Measurements from ENCODE around the gene ABCA2. TPM values are rescaled to one million over a fixed set of nuclear protein-coding genes. Genes with fewer than 3 reads are reported as not detected.

Gene ABCA2
- total and polyA plus RNA-seq, 12 donors: 2.9 to 150 (median 31.5) TPM

- intact Hi-C loops (cut with DNase I): loop anchor here (5.0 kb wide), 2 partner anchors 88 to 243 kb away; partner anchors contain the start of gene FBXW5 (in 1 of the 2)
- H3K4me1 ChIP-seq (replicated peaks in 1 of 2): peaks cover 9 to 37% of the 10 kb centered on the region in 2 donors
- DNase-seq: no peak
- H3K4me3 ChIP-seq: no peak overlapping the region
- 47 to 78% (median 70%) methylated on average over 7 to 15 of the region's 15 CpGs for WGBS, 4 donors
- no peak overlapping the region for H3K27ac ChIP-seq
- H3K9me3 ChIP-seq (replicated peaks in 1 of 3): no peaks in the 10 kb centered on the region
- no peaks in the 10 kb centered on the region for H3K27me3 ChIP-seq
- no peaks in the 10 kb centered on the region for H3K36me3 ChIP-seq (replicated peaks in 1 of 2)
- no peak for TF ChIP-seq CTCF (IDR thresholded peaks at IDR 0.05)
- TF ChIP-seq POLR2A (IDR thresholded peaks at IDR 0.05): no peak
These were observed 2.0 kb upstream of the ABCA2 start for GRCh38 chr9:137030006-137030405.

GRCh38 chr9:137029058-137029936 is 1.3 kb upstream of the ABCA2 start:
- Histone ChIP-seq H3K27me3 (no peaks in the 10 kb centered on the region), H3K4me3 (peak overlapping the region in 1 of 4 donors; percentile 74), H3K4me1 (replicated peaks in 1 of 2) (peaks cover 9 to 30% of the 10 kb centered on the region in 2 donors), H3K27ac (no peak overlapping the region), H3K9me3 (replicated peaks in 1 of 3) (no peaks in the 10 kb centered on the region), H3K36me3 (replicated peaks in 1 of 2) (no peaks in the 10 kb centered on the region)
- intact Hi-C loops (cut with DNase I): loop anchor here in 1 of 2 donors (5.0 kb wide), 1 partner anchor 77 kb away; the partner anchor contains the start of gene LCN12
- peak; percentile 66 to 89 (median 77) for DNase-seq
- TF ChIP-seq CTCF (IDR thresholded peaks at IDR 0.05): peak; percentile 73 to 84 (median 81)
- no peak for TF ChIP-seq POLR2A (IDR thresholded peaks at IDR 0.05)
- 23 to 50% (median 26%) methylated on average over 8 to 19 of the region's 19 CpGs for WGBS, 4 donors

GRCh38 chr9:137028263-137029057 is 423 bp upstream of the ABCA2 start:
- 0 to 1% (median 1%) methylated on average over 1 to 96 of the region's 98 CpGs; no CpG with 5 or more reads in 1 of the 4 donors for WGBS, 4 donors
- peak in 6 of 7 donors; percentile 58 to 79 (median 69) for DNase-seq
- intact Hi-C loops (cut with DNase I): loop anchor here in 1 of 2 donors (5.0 kb wide), 1 partner anchor 76 kb away; the partner anchor contains the start of gene LCN12
- no peaks in the 10 kb centered on the region for H3K9me3 ChIP-seq (replicated peaks in 1 of 3)
- no peaks in the 10 kb centered on the region for H3K27me3 ChIP-seq
- H3K4me3 ChIP-seq: peak overlapping the region in 2 of 4 donors; percentile 54 to 74
- peak overlapping the region in 2 of 5 donors; percentile 6 to 31 for H3K27ac ChIP-seq
- H3K4me1 ChIP-seq (replicated peaks in 1 of 2): peaks cover 9 to 30% of the 10 kb centered on the region in 2 donors
- TF ChIP-seq CTCF (IDR thresholded peaks at IDR 0.05) (peak in 2 of 6 experiments; percentile 26 to 46), POLR2A (IDR thresholded peaks at IDR 0.05) (peak in 1 of 2 donors; percentile 14)
- H3K36me3 ChIP-seq (replicated peaks in 1 of 2): no peaks in the 10 kb centered on the region
